SU-DHL-6 (cell line): ENCODE data around the gene ZNF516.

Experiments
- H2AFZ ChIP-seq: fragments of 200-600 bp; sonication (generic); 2 replicates; pipeline ENCODE4 v1.6.1; 2014; ENCODE audit warnings: low read depth, mild to moderate bottlenecking, moderate library complexity, mixed read lengths, antibody characterized with exemption, low read length; ENCODE audit not compliant: severe bottlenecking
- H3F3A ChIP-seq: fragments of 200-600 bp; shearing (Covaris generic); 2 replicates; pipeline ENCODE4 v1.6.0; 2016; ENCODE audit warnings: antibody characterized with exemption, mild to moderate bottlenecking; ENCODE audit not compliant: insufficient read depth
- H3K27ac ChIP-seq: fragments of 200-600 bp; sonication (generic); 2 replicates; pipeline ENCODE4 v1.5.1; 2016; ENCODE audit warnings: low read depth, mild to moderate bottlenecking, low read length, moderate library complexity, mixed read lengths
- H3K27me3 ChIP-seq: fragments of 200-600 bp; sonication (generic), shearing (Covaris generic); 2 replicates; pipeline ENCODE4 v1.6.0; 2014; ENCODE audit warnings: mild to moderate bottlenecking, low read length
- H3K36me3 ChIP-seq: fragments of 200-600 bp; sonication (generic); 2 replicates; pipeline ENCODE4 v1.6.1; 2014; ENCODE audit warnings: mild to moderate bottlenecking, low read length, mixed read lengths
- H3K4me2 ChIP-seq: fragments of 300-600, 200-600 bp; shearing (Covaris generic), sonication (generic); 2 replicates; pipeline ENCODE4 v1.6.0; 2014; ENCODE audit warnings: low read length, low read depth, mild to moderate bottlenecking; ENCODE audit not compliant: poor library complexity, severe bottlenecking
- H3K4me3 ChIP-seq: fragments of 200-600 bp; sonication (generic); 2 replicates; pipeline ENCODE4 v1.5.1; 2014; ENCODE audit warnings: antibody characterized with exemption, low read length, mild to moderate bottlenecking, mixed read lengths; ENCODE audit not compliant: insufficient read depth, poor library complexity, severe bottlenecking
- H3K79me2 ChIP-seq: fragments of 200-600 bp; sonication (generic); 2 replicates; pipeline ENCODE4 v1.6.1; 2014; ENCODE audit warnings: mild to moderate bottlenecking, low read length, moderate library complexity; ENCODE audit not compliant: insufficient read depth
- H3K9ac ChIP-seq: fragments of 200-600 bp; sonication (generic); 2 replicates; pipeline ENCODE4 v1.7.0; 2014; ENCODE audit warnings: mild to moderate bottlenecking, low read length
- H3K9me2 ChIP-seq: fragments of 200-600 bp; sonication (generic); replicated peaks from 2 replicates; pipeline ENCODE4 v1.6.1; 2014; ENCODE audit warnings: low read length; ENCODE audit not compliant: insufficient read depth
- H3K9me3 ChIP-seq: fragments of 200-600 bp; sonication (generic); 2 replicates; pipeline ENCODE4 v1.6.1; 2014; ENCODE audit warnings: low read length, mixed read lengths; ENCODE audit not compliant: insufficient read depth
- H4K20me1 ChIP-seq: fragments of 200-600 bp; sonication (generic); 2 replicates; pipeline ENCODE4 v1.6.1; 2014; ENCODE audit warnings: low read depth, mild to moderate bottlenecking, antibody characterized with exemption, low read length, moderate library complexity, mixed read lengths
- CTCF ChIP-seq: fragments of 200-600 bp; sonication (generic); IDR thresholded peaks from one replicate; pipeline ENCODE4 v1.5.1; 2017; ENCODE audit warnings: antibody characterized with exemption, mild to moderate bottlenecking, low read length, moderate library complexity; ENCODE audit not compliant: insufficient read depth, poor library complexity, severe bottlenecking
- EZH2phosphoT487 ChIP-seq: fragments of 200-600 bp; sonication (generic), shearing (Covaris generic); conservative IDR thresholded peaks from 2 replicates; pipeline ENCODE4 v1.6.1; 2018; ENCODE audit warnings: mild to moderate bottlenecking, antibody characterized with exemption, low read length, moderate library complexity, mixed read lengths

ZNF516 gene

GRCh38 chr18:76420898-76421684, 74.0 kb downstream of the ZNF516 start:
- H3K27me3 ChIP-seq: no peaks in the 10 kb centered on the region
- H4K20me1 ChIP-seq: peaks cover 21% of the 10 kb centered on the region
- no peaks in the 10 kb centered on the region for H3F3A ChIP-seq
- H3K9ac ChIP-seq: no peak overlapping the region
- H3K4me2 ChIP-seq: no peak overlapping the region
- no peak overlapping the region for H2AFZ ChIP-seq
- no peaks in the 10 kb centered on the region for H3K9me3 ChIP-seq
- peaks cover 80% of the 10 kb centered on the region for H3K79me2 ChIP-seq
- H3K4me3 ChIP-seq: no peak overlapping the region
- H3K27ac ChIP-seq: no peak overlapping the region
- H3K9me2 ChIP-seq: no peaks in the 10 kb centered on the region
- no peak for TF ChIP-seq CTCF
- TF ChIP-seq EZH2phosphoT487: no peak
- H3K36me3 ChIP-seq: no peaks in the 10 kb centered on the region

DNA sequence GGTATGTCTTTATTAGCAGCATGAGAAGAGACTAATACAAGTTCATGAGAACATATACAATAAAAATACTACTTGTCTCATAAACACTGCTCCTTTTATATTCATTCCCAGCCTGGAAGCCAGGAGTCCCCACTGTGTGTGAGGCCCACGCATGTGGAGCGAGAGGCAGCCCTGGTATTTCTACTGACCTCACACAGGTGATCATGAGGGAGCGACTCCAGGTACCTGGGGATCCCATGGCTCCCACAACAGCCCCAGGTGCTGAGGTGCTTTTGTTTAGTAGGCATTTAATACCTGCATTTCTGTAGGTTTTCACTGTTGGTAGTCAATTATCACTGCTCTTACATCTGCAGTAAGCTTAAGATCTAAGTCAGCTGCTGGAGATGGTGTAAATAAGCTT, 75.2 kb downstream of the ZNF516 start:
- H3K27me3 ChIP-seq: no peaks in the 10 kb centered on the region

DNA sequence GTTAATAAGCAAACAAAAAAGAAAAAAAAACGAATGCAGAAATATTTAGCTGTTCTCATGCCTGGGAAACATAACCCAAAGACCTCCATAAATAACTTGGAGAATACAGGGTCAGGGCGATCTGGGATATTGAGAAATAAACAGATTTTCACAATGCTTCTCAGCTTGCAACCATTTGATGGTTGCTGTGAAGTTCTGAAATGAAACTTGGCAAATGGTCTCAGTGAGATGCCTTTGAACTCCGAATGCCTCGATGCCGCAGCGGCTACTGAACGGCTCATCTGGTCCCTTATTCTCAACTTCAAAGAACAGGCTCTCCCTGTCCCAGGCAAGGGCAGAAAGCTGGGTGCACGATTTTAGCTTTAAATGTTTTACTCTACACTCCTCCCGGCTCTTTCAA, 78.1 kb downstream of the ZNF516 start:
- no peaks in the 10 kb centered on the region for H3K27me3 ChIP-seq
- no peak overlapping the region for H3K27ac ChIP-seq
- H3F3A ChIP-seq: no peaks in the 10 kb centered on the region
- H2AFZ ChIP-seq: no peak overlapping the region
- no peak overlapping the region for H3K4me3 ChIP-seq
- peaks cover 73% of the 10 kb centered on the region for H3K79me2 ChIP-seq
- no peaks in the 10 kb centered on the region for H3K9me2 ChIP-seq
- peaks cover 17% of the 10 kb centered on the region for H4K20me1 ChIP-seq
- no peak overlapping the region for H3K4me2 ChIP-seq
- no peak overlapping the region for H3K9ac ChIP-seq
- H3K9me3 ChIP-seq: no peaks in the 10 kb centered on the region
- TF ChIP-seq EZH2phosphoT487 (no peak), CTCF (no peak)
- H3K36me3 ChIP-seq: no peaks in the 10 kb centered on the region

More for the DNA sequence above, 75.2 kb downstream of the ZNF516 start:
- Histone ChIP-seq H3K4me3 (no peak overlapping the region), H3K36me3 (no peaks in the 10 kb centered on the region), H3K9me3 (no peaks in the 10 kb centered on the region), H3K4me2 (no peak overlapping the region), H3K9ac (no peak overlapping the region), H2AFZ (no peak overlapping the region), H3K79me2 (peaks cover 70% of the 10 kb centered on the region), H3K27ac (no peak overlapping the region), H3K9me2 (no peaks in the 10 kb centered on the region), H4K20me1 (peaks cover 21% of the 10 kb centered on the region), H3F3A (no peaks in the 10 kb centered on the region)
- no peak for TF ChIP-seq CTCF
- TF ChIP-seq EZH2phosphoT487: no peak
